Measurements from ENCODE around the gene HJV.

Gene HJV

DNA sequence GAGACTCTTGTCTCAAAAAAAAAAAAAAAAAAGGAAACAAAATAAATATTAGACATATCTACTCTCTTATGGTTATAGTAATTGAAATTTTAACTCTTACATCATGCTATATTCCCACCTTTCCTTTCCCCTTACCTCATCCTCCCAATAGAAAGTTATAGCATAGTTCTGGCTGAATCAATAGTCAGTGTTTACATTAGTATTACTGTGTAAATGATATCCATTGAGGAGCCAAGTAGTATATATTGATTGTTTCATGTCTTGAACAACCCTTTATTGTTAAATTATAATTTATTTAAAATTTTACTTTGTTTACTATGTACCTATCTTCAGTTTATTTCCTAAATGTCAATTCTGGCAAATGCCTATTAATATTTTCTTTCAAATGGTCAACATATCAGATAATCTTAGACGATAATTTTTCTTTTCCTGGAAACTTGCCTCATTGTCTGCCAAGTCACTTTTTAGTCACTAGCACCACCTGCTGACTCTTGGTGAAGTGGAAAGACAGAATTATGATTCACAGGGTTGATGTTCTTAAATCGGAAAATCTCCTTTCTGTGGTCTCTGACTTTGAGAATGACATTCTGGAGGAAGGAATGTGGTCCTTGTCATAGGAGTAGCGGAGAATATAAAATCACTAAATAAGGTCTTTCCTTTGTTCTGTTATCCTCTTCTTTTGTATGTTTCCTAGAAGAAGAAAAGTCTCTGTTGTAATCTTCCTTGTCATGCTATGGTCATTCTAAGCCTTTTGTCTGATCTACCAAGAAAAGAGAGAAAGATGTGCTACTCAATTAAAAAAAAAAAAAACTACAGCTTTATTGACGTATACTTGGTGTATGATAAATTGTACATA, 8.6 kb downstream of the HJV start:
- peak; percentile 81 for DNase-seq (ENCODE audit: low read depth)
- TF ChIP-seq CTCF (conservative IDR thresholded peaks at IDR 0.05; ENCODE audit: low read length) = peak; percentile 77
- no peak overlapping the region for H3K4me3 ChIP-seq (ENCODE audit: low read length)

DNA sequence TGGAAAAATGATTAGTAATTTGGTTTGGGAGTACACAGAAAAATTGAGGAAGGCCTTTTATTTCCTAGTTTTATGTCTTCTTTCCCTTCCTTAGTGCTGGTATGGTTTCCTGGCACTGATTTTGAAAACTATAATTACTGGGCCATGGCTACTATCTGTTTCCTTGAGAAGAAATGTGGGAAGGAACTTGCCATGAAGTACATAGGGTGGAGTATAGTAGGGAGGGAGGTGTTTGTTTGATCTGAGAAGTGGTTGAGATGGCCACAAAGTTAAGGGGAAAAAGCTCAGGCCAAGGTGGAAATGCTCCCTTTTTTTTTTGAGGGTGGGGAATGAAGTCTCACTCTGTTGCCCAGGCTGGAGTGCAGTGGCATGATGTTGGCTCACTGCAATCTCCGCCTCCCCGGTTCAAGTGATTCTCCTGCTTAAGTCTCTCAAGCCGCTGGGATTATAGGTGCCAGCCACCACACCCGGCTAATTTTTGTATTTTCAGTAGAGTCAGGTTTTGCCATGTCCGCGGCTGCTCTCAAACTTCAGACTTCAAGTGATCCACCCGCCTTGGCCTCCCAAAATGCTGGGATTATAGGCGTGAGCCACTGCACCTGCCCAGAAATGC, 11.3 kb downstream of the HJV start:
- no peak overlapping the region for H3K4me3 ChIP-seq (ENCODE audit: low read length)
- DNase-seq (ENCODE audit: low read depth) = no peak
- TF ChIP-seq CTCF (conservative IDR thresholded peaks at IDR 0.05; ENCODE audit: low read length) = no peak

GRCh38 chr1:146007489-146008133, 13.9 kb downstream of the HJV start:
- no peak overlapping the region for H3K4me3 ChIP-seq (ENCODE audit: low read length)
- no peak for TF ChIP-seq CTCF (conservative IDR thresholded peaks at IDR 0.05; ENCODE audit: low read length)
- no peak for DNase-seq (ENCODE audit: low read depth)

DNA sequence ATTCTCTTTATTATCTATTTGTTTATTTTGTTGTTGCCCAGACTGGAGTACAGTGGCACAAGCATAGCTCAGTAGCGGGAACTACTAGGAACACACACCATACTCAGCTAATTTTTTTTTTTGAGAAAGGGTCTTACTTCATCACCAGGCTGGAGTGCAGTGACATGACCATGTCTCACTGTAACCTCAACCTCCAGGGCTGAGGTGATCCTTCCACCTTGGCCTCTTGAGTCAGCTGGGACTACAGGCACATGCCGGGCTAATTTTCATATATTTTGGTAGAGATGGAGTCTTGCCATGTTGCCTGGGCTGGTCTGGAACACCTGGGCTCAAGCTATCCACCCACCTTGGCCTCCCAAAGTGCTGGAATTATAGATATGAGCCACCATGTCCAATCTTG, 19.8 kb downstream of the HJV start:
- DNase-seq (ENCODE audit: low read depth) = no peak
- TF ChIP-seq CTCF (conservative IDR thresholded peaks at IDR 0.05; ENCODE audit: low read length) = no peak
- no peak overlapping the region for H3K4me3 ChIP-seq (ENCODE audit: low read length)

DNA sequence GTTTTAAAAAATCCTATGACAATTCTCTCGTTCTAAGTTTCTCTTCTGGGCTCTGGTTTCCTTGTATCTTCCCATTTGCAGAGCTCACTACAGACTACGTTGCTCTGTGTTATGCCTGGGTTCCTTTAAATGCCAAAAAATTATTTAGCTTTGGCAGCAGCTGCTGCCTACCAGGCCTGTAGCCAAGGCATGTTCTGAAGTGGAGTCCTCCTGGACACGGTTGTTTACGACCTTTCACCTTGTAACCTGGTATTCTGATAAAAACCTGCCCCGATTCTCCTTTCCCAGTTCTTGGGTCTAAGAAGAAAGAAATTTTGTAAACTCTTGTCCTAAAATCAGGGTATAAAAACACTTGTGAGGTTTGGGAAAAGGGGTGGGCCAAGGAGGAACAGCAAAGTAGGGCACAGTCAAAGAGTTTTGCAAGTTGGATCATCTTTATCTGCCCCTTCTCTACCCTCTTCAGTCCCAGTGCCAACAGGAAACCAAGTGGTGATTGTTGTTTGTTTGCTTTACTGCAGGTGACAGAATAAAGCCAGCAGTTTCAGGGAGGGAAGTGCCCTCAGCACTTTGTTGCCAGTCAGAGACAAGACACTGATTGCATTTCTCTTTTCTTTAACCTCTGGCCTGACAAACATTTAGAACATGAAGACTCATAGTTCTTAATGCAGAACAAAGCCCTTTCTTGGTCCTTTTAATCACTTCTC, 22.1 kb downstream of the HJV start:
- no peak for DNase-seq (ENCODE audit: low read depth)
- no peak for TF ChIP-seq CTCF (conservative IDR thresholded peaks at IDR 0.05; ENCODE audit: low read length)
- H3K4me3 ChIP-seq (ENCODE audit: low read length) = no peak overlapping the region

GRCh38 chr1:145997718-145998023, 23.9 kb downstream of the HJV start:
- no peak overlapping the region for H3K4me3 ChIP-seq (ENCODE audit: low read length)
- peak; percentile 17 for TF ChIP-seq CTCF (conservative IDR thresholded peaks at IDR 0.05; ENCODE audit: low read length)
- no peak for DNase-seq (ENCODE audit: low read depth)
